GM20000 (cell line): ENCODE results near the gene RPL39.
"Not testable (repeated sequence)": the region's sequence is repeated elsewhere in the genome, so short reads cannot be mapped to it uniquely, and the experiment has no call there.

ENCODE experiments used
- DNase-seq: peaks from one replicate; pipeline ENCODE4 v3.0.0; 2012; ENCODE audit warnings: low spot score
- TF ChIP-seq, protein P1 (sequence below): IDR thresholded peaks from 2 replicates; pipeline ENCODE4 v1.5.1; 2012; ENCODE audit warnings: mild to moderate bottlenecking, control low read depth; ENCODE audit errors: extremely low read depth, missing control alignments

The RPL39 gene

DNA sequence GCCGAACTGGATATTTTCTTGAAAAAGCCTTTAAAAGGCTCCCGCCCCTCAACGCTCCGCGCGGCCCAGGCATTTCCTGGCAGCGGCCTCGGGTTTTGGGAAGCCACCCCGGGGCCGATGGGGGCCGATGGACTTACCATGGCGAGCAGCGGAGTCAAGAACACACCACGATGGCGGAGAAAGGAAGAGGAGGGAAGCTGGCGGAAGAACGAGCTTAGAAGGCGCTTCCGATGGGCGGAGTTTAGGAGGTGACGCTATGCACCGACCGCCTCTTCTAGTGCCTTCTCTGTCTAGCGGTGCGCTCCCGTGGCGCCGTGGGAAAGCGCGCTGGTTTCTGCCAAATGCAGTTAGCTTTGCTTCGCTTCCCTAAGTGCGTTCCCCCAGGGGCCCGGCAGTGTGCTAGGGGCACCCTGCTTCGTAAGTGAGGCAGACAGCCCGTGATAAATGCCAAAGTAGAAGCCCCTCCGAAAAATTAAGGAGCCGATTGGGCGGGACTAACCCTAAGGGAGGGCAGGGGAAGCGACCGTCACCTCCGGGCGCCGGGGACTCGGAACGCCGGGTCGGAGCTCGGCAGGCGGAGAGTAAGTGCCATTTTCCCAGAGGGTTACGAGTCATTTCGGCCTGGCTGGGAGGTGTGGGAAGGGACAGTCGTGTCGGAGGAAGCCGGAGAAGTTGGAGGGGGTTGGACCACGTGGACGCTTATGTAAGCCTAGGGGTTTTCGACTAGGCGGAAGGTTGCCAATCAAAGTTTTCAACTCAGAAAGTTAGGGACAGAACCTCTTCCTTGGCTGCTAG, at the start of gene RPL39:
TSS of gene RPL39 (minus strand) at position 194 of the 795 bp plus-strand sequence. CDS start at position 140, 54 bp downstream.
- TF ChIP-seq, protein P1, sequence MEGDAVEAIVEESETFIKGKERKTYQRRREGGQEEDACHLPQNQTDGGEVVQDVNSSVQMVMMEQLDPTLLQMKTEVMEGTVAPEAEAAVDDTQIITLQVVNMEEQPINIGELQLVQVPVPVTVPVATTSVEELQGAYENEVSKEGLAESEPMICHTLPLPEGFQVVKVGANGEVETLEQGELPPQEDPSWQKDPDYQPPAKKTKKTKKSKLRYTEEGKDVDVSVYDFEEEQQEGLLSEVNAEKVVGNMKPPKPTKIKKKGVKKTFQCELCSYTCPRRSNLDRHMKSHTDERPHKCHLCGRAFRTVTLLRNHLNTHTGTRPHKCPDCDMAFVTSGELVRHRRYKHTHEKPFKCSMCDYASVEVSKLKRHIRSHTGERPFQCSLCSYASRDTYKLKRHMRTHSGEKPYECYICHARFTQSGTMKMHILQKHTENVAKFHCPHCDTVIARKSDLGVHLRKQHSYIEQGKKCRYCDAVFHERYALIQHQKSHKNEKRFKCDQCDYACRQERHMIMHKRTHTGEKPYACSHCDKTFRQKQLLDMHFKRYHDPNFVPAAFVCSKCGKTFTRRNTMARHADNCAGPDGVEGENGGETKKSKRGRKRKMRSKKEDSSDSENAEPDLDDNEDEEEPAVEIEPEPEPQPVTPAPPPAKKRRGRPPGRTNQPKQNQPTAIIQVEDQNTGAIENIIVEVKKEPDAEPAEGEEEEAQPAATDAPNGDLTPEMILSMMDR, result no peak

DNA sequence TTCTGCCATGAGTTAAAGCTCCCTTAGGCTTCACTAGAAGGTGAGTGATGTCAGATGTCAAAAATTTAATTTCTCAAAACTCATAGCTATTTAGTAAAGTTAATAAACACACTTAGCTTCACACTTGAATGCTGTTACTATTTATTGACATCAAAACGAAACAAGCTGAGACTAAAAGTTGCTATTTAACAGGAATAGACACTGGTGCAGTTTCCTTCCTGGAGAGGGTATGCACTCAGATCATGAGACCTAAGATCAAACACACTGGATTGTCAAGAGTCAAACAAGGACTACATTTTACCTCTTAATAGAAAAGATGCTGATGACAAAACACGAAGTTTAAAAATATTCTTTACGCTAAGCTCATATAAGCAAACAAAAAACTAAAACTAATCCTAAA, 42.5 kb upstream of the RPL39 start:
- DNase-seq, result no peak
- TF ChIP-seq, protein P1, result no peak

More for the DNA sequence above, at the start of gene RPL39:
- peak; percentile 59 for DNase-seq

DNA sequence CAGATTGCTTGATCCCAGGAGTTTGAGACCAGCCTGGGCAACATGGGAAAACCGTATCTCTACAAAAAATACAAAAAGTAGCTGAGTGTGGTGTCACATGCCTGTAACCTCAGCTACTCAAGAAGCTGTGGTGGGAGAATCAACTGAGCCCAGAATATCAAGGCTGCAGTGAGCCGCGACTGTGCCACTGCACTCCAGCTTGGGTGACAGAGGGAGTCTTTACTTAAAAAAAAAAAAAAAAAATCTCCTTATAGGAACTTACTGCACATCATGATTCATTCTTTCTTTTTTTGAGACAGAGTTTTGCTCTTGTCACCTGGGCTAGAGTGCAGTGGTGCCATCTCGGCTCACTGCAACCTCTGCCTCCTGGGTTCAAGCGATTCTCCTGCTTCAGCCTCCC, 37.0 kb upstream of the RPL39 start:
- TF ChIP-seq, protein P1, result no peak
- no peak for DNase-seq

DNA sequence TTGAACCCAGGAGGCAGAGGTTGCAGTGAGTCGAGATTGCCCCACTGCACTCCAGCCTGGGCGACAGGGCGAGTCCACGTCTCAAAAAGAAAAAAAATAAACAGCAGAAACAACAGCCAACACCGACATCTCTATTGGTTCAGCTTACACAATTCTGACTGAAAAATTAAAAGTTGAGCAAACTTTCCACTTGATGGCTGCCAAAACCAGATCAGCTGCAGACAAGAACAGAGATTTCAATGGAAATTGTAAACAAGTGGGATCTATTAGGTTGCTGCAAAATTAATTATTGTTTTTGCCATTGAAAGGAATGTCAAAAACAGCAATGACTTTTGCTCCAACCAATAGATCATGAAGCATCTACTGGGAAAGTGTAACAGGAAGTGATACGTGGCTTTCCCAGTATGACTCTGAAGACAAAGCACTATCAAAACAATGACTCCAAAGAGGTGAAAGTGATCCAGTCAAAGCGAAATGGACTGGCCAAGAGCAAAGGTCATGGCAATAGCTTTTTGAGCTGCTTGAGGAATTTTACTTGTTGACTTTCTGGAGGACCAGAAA, 35.0 kb upstream of the RPL39 start:
- no peak for DNase-seq
- TF ChIP-seq, protein P1, result no peak

DNA sequence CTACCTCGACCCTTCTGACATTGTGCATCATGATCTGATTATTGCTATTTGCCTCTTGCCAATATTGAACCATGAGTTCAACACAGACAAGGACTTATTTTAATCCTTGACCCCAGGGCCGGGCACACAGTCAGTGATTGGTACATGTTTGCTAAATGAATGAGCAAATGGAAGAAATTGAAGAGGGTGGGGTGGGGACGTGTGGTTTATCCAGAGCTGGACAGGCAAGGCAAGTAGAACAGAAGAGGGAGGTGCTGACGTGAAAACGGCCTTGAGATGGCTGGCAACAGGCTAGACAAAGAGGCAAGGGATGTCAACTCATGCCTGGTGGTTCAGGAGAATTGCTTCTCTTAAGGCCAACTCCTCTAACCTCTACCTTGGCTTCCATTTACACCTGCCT, 32.8 kb upstream of the RPL39 start:
- DNase-seq, result not testable (repeated sequence)

DNA sequence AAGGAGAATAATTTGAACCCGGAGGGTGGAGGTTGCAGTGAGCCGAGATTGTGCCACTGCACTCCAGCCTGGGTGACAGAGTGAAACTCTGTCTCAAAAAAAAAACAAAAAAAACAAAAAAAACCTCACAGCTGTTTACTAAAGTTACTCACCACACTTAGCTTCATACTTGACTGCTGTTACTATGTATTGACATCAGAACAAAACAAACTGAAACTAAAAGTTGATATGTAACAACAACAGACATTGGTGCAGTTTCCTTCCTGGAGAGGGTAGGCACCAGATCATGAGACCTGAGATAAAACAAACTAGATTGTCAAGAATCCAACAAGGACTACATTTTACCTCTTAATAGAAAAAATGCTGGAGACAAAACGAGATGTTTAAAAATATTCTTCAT, 30.3 kb upstream of the RPL39 start:
- peak; percentile 45 for DNase-seq

DNA sequence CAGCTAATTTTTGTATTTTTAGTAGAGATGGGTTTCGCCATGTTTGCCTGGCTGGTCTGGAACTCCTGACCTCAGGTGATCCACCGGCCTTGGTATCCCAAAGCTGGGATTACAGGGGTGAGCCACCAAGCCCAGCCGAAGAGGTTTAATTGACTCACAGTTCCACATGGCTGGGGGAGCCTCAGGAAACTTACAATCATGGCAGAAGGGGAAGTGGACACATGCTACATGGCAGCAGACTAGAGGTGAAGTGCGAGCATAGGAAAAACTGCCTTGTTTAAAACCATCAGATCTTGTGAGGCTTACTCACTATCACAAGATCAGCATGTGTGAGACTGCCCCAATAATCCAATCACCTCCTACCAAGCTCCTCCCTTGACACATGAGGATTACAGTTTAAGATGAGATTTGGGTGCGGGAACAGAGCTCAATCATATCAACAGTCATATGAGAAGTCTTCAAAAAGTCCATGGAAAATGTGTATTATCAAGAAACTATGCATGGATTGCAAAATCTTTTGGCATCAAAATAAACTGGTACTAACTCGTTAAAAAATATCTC, 25.8 kb upstream of the RPL39 start:
- TF ChIP-seq, protein P1, result no peak
- no peak for DNase-seq

DNA sequence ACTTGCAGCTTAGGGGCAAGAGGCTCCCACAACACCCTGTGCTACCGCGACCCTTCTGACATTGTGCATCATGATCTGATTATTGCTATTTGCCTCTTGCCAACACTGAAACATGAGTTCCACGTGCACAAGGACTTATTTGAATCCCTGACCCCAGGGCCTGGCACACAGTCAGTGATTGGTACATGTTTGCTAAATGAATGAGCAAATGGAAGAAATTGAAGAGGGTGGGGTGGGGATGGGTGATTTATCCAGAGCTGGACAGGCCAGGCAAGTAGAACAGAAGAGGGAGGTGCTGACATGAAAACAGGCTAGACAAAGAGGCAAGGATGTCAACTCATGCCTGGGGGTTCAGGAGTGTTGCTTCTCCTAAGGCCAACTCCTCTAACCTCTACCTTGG, 24.9 kb upstream of the RPL39 start:
- TF ChIP-seq, protein P1, result no peak
- no peak for DNase-seq
